Suprapubic skin (tissue), 4 donors: ENCODE data around the gene HIVEP3. TPM values are rescaled to one million over a fixed set of nuclear protein-coding genes. Genes with fewer than 3 reads are reported as not detected.

Experiments used
- DNase-seq, 2 donors: peaks; one replicate each; pipeline ENCODE4 v3.0.0-alpha.2; 2019; ENCODE audit warnings: low spot score in 2 of 2
- H3K27ac ChIP-seq: fragments of 200-600 bp; sonication (generic); one replicate; pipeline ENCODE4 v1.5.1; 2019
- H3K27me3 ChIP-seq: fragments of 200-600 bp; sonication (generic); one replicate; pipeline ENCODE4 v1.5.1; 2019
- H3K36me3 ChIP-seq: fragments of 200-600 bp; sonication (generic); one replicate; pipeline ENCODE4 v1.5.1; 2019
- H3K4me1 ChIP-seq: fragments of 200-600 bp; sonication (generic); one replicate; pipeline ENCODE4 v1.5.1; 2019
- H3K4me3 ChIP-seq: fragments of 200-600 bp; sonication (generic); one replicate; pipeline ENCODE4 v1.5.1; 2019; ENCODE audit warnings: mild to moderate bottlenecking
- H3K9me3 ChIP-seq: fragments of 200-600 bp; sonication (generic); one replicate; pipeline ENCODE4 v1.5.1; 2019
- EP300 ChIP-seq: sonication (generic); formaldehyde crosslinking; IDR thresholded peaks from one replicate; pipeline ENCODE4 v1.6.1; 2017; ENCODE audit warnings: antibody characterized with exemption
- POLR2A ChIP-seq, 2 donors: fragments of 450-650 bp; IDR thresholded peaks; one replicate each; pipeline ENCODE4 v1.6.1; 2017; ENCODE audit warnings: antibody characterized with exemption in 2 of 2, mild to moderate bottlenecking in 2 of 2, moderate library complexity in 2 of 2
- POLR2AphosphoS5 ChIP-seq, 3 donors: sonication (generic); formaldehyde crosslinking; IDR thresholded peaks; one replicate each; pipeline ENCODE4 v1.6.1; 2017; ENCODE audit warnings: antibody characterized with exemption in 3 of 3
- WGBS: methylation state at CpG from one replicate; pipeline ENCODE4 v1.1.5; 2018; 5-methylcytosine and 5-hydroxymethylcytosine counted together
- total RNA-seq, 4 donors: library from RNA; depleted of rRNA; stranded (reverse); fragments of >200 nt; gene quantifications; one replicate each; pipeline ENCODE4 v1.1.0, GENCODE V29; 2016
- TF ChIP-seq, protein P1 (sequence below), 2 donors: fragments of 200-600 bp in 1 of 2; fragments of 450-650 bp in 1 of 2; sonication (generic) in 1 of 2; IDR thresholded peaks; one replicate each; pipeline ENCODE4 v1.5.1; 2016 to 2019; ENCODE audit warnings: antibody characterized with exemption in 2 of 2, mild to moderate bottlenecking in 1 of 2, moderate library complexity in 1 of 2

The HIVEP3 gene
- total RNA-seq, 4 donors from 2014 or later = 11.3 to 23.9 (median 18.3) TPM

DNA sequence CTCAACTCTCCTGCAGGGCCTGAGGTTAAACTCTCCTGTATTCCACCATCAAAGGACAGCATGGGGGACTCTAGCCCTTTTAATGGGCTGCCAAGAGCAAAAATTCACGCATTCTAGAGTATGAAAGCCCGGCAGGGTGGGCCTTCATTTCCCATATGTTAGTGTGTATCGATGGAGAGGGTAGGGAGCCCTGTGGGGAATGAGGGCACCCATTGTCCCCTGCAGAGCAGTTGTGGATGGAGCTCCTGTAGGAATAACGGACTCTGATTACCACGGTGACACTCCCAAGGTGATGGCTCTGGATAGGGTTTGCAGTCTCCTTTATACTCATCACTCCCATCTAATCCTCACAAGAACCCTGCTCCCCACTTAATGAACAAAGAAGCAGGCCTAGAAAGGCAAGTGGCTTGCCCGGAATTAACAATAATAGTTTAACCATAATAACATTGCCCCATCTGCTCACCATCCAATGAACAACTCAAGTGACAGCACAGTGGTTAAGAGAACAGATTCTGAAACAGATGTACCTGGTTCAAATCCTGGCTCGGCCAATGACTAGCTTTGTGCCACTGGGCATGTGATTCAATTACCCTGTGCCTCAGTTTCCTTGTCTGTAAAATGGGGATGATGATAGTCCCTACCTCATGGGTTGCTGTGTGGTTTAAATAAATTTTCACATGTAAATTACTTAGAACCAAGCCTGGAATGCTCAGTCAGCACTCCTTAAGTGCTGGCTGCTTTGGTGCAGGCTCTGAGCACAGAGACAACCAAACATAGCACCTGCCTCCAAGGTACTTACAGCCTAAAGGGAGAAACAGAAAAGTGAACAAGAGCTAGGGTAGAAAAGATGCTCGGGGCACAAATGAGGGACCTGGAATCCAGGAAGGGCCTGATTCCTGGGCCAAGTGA, 29.0 kb downstream of the HIVEP3 start:
- no peak for DNase-seq
- Histone ChIP-seq H3K27me3 (no peaks in the 10 kb centered on the region), H3K4me3 (no peak overlapping the region), H3K4me1 (peaks cover 19% of the 10 kb centered on the region), H3K36me3 (no peaks in the 10 kb centered on the region), H3K27ac (no peak overlapping the region), H3K9me3 (no peaks in the 10 kb centered on the region)
- 95% methylated on average over 8 of the region's 8 CpGs for WGBS
- TF ChIP-seq POLR2AphosphoS5 (IDR thresholded peaks at IDR 0.05) (no peak), EP300 (no peak), POLR2A (IDR thresholded peaks at IDR 0.05) (no peak)
- TF ChIP-seq, protein P1, sequence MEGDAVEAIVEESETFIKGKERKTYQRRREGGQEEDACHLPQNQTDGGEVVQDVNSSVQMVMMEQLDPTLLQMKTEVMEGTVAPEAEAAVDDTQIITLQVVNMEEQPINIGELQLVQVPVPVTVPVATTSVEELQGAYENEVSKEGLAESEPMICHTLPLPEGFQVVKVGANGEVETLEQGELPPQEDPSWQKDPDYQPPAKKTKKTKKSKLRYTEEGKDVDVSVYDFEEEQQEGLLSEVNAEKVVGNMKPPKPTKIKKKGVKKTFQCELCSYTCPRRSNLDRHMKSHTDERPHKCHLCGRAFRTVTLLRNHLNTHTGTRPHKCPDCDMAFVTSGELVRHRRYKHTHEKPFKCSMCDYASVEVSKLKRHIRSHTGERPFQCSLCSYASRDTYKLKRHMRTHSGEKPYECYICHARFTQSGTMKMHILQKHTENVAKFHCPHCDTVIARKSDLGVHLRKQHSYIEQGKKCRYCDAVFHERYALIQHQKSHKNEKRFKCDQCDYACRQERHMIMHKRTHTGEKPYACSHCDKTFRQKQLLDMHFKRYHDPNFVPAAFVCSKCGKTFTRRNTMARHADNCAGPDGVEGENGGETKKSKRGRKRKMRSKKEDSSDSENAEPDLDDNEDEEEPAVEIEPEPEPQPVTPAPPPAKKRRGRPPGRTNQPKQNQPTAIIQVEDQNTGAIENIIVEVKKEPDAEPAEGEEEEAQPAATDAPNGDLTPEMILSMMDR (IDR thresholded peaks at IDR 0.05) = no peak

DNA sequence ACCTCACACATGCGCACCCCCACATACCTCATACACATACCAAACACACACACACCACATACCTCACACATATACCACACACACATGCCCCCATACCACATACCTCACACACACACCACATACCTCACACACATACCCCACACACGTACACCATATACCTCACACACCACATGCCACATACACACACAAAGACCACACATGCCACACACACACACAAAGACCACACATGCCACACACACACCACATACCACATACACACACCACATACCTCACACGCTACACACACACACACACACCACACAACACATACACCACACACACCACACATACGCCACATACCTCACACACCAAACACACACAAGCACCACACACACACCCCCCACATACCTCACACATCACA, 30.0 kb downstream of the HIVEP3 start:
- Histone ChIP-seq H3K4me3 (no peak overlapping the region), H3K36me3 (no peaks in the 10 kb centered on the region), H3K27me3 (no peaks in the 10 kb centered on the region), H3K4me1 (peaks cover 19% of the 10 kb centered on the region), H3K27ac (no peak overlapping the region), H3K9me3 (no peaks in the 10 kb centered on the region)
- WGBS = 90% methylated on average over 4 of the region's 4 CpGs
- no peak for DNase-seq
- TF ChIP-seq POLR2A (IDR thresholded peaks at IDR 0.05) (no peak), POLR2AphosphoS5 (IDR thresholded peaks at IDR 0.05) (no peak), EP300 (no peak)
- TF ChIP-seq, protein P1 (IDR thresholded peaks at IDR 0.05) = no peak

DNA sequence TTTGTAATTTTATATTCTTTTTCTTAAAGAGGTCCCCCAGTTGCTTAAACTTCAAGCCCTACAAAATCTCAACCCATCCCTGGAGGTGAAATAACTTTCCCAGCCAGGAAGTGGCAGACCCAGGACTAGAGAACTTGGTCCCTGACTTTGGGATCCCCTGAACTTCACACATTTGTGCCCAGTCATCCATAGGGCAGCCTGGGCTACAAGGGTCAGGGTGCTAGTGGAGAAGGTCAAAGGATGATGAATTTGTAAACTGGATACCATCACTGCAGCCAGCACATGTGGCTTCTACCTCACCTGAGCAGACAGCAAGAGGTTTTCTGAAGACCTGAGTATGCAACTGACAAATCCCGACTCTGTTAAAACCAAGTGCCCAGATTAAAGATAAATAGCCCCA, 31.4 kb downstream of the HIVEP3 start:
- Histone ChIP-seq H3K4me1 (peaks cover 19% of the 10 kb centered on the region), H3K27me3 (no peaks in the 10 kb centered on the region), H3K27ac (no peak overlapping the region), H3K4me3 (no peak overlapping the region), H3K36me3 (no peaks in the 10 kb centered on the region), H3K9me3 (no peaks in the 10 kb centered on the region)
- TF ChIP-seq, protein P1 (IDR thresholded peaks at IDR 0.05) = no peak
- TF ChIP-seq POLR2AphosphoS5 (IDR thresholded peaks at IDR 0.05) (no peak), EP300 (no peak), POLR2A (IDR thresholded peaks at IDR 0.05) (no peak)
- no peak for DNase-seq
- 93% methylated on average over 1 of the region's 1 CpG for WGBS

DNA sequence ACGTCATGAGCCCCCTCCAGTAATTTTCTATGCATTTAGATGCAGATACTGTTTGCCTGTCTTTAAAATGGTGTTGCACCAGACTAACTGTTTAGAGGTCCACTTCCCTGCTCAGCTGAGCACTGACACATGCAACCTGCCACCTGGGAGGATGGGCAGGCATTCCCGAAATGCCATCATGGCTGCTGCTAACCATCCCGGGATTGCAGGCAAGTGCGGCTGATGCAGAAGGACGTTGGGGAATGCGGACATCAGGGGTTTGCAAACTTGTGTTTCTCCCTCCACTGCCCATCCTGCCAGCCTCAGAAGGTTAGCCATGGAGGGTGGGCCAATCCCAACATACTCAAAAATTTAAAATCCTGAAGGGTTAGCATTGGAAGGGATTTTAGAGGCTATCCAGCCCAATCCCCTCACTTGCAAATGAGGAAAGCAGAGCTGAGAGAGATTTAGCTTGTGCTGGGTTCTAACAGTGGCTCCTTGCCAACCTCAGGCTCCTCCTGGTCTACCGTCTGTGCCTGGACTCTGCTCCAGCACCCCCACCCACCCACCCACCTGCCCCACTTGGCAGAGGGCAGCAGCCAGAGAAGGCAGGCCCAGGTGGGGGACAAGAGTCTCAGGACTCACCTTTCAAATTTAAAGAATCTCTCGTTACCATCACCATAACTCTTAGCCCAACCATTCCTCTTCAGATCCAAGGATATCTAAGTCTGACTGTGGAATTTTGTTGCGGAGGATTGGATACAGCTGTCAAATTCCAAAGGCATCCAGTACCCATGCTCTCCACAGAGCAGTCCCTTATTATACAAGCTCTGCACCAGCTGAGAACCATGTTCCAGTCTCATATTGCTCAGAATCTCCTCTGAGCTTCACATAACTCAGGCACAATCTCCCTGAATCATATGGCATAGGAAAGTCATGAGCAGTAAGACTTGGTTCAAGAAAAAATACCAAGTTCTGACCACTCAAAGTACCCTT, 34.2 kb downstream of the HIVEP3 start:
- Histone ChIP-seq H3K27me3 (no peaks in the 10 kb centered on the region), H3K4me1 (peaks cover 4% of the 10 kb centered on the region), H3K9me3 (no peaks in the 10 kb centered on the region), H3K4me3 (no peak overlapping the region), H3K36me3 (no peaks in the 10 kb centered on the region), H3K27ac (no peak overlapping the region)
- TF ChIP-seq EP300 = no peak
- TF ChIP-seq, protein P1 (IDR thresholded peaks at IDR 0.05) = no peak
- TF ChIP-seq POLR2AphosphoS5 (IDR thresholded peaks at IDR 0.05) = no peak
- no peak for DNase-seq
- 76% methylated on average over 8 of the region's 9 CpGs for WGBS
